ENCODE data around the gene RAP2A. TPM values are rescaled to one million over a fixed set of nuclear protein-coding genes. Genes with fewer than 3 reads are reported as not detected.

Gene RAP2A
- total and polyA plus RNA-seq, 11 donors = 3.9 to 34.8 (median 23.2) TPM

DNA sequence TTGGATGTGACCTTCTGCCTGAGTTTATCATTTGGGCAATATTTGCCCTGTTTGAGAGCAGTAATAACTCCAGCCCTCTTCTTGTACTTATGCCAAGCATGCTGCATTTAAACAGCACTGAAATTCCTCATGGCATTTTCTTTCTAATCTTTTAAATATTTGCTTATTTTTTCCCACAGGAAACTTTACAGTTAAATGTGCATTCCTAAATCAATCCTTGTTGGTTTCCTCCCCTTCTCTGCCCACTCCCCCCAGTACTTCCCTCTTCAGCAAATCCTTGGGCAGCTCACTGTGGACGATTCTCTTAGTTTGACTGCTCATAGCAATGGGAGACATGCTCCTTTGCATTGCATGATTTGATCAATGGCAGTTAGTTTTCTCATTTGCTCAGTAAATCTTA, 68.7 kb downstream of the RAP2A start:
- no peak overlapping the region for H3K4me3 ChIP-seq
- peaks cover 0 to 10% (median 0%) of the 10 kb centered on the region in 12 donors for H3K4me1 ChIP-seq
- intact Hi-C loops (cut with DNase I) = no loop called here
- DNase-seq (no peak), ATAC-seq (no peak)
- H3K9me3 ChIP-seq = no peaks in the 10 kb centered on the region
- no peaks in the 10 kb centered on the region for H3K27me3 ChIP-seq
- H3K36me3 ChIP-seq = no peaks in the 10 kb centered on the region
- TF ChIP-seq, protein P1, sequence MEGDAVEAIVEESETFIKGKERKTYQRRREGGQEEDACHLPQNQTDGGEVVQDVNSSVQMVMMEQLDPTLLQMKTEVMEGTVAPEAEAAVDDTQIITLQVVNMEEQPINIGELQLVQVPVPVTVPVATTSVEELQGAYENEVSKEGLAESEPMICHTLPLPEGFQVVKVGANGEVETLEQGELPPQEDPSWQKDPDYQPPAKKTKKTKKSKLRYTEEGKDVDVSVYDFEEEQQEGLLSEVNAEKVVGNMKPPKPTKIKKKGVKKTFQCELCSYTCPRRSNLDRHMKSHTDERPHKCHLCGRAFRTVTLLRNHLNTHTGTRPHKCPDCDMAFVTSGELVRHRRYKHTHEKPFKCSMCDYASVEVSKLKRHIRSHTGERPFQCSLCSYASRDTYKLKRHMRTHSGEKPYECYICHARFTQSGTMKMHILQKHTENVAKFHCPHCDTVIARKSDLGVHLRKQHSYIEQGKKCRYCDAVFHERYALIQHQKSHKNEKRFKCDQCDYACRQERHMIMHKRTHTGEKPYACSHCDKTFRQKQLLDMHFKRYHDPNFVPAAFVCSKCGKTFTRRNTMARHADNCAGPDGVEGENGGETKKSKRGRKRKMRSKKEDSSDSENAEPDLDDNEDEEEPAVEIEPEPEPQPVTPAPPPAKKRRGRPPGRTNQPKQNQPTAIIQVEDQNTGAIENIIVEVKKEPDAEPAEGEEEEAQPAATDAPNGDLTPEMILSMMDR (IDR thresholded peaks at IDR 0.05) = no peak
- H3K27ac ChIP-seq = peak overlapping the region in 3 of 12 donors; percentile 20 to 41 (median 24)
- 28 to 43% (median 30%) methylated on average over 1 of the region's 1 CpG for WGBS, 4 donors

DNA sequence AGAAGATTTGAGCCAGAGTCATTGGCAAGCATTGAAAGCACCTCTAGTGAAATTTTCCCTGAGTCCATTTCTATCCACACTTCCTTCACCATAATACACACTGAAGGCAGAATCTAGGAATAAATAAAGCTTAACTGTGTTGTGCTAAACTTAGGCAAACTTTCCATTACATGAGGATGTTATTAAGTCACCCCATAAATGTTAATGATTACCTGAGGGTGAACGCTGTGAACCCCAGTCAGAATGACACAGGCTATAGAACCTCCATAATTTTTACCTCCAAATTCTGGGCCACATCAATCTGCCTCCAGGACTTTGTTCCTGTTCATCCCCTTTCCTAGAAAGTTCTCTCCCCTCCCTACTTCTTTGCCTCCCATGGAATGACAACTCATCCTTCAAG, 71.0 kb downstream of the RAP2A start:
- 88 to 98% (median 90%) methylated on average over 1 of the region's 1 CpG for WGBS, 4 donors
- DNase-seq (no peak), ATAC-seq (no peak)
- Histone ChIP-seq H3K4me1 (peaks cover 0 to 10% (median 0%) of the 10 kb centered on the region in 12 donors), H3K4me3 (no peak overlapping the region), H3K27me3 (no peaks in the 10 kb centered on the region), H3K9me3 (peaks cover 0 to 2% (median 0%) of the 10 kb centered on the region in 12 donors), H3K27ac (no peak overlapping the region), H3K36me3 (no peaks in the 10 kb centered on the region)
- intact Hi-C loops (cut with DNase I) = no loop called here
- TF ChIP-seq, protein P1 (IDR thresholded peaks at IDR 0.05) = no peak
- TF ChIP-seq POLR2A (IDR thresholded peaks at IDR 0.05) = no peak

DNA sequence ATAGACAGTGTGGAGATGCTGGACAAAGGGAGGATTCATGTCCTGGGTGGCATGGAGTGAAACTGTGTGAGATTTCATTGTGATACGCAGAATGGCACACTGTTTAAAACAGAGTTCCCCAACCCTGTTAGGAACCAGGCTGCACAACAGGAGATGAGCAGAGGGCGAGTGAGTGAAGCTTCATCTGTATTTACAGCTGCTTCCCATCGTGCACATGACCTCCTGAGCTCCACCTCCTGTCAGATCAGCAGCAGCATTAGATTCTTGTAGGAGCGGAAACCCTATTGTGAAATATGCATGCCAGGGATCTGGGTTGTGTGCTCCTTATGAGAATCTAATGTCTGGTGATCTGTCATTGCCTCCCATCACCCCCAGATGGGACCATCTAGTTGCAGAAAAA, 72.5 kb downstream of the RAP2A start:
- peaks cover 0 to 15% (median 0%) of the 10 kb centered on the region in 12 donors for H3K9me3 ChIP-seq
- DNase-seq = no peak
- no peak overlapping the region for H3K27ac ChIP-seq
- no peaks in the 10 kb centered on the region for H3K27me3 ChIP-seq
- H3K36me3 ChIP-seq = no peaks in the 10 kb centered on the region
- intact Hi-C loops (cut with DNase I) = no loop called here
- H3K4me3 ChIP-seq = no peak overlapping the region
- peaks cover 0 to 10% (median 0%) of the 10 kb centered on the region in 12 donors for H3K4me1 ChIP-seq
- no peak for ATAC-seq
- no peak for TF ChIP-seq POLR2A (IDR thresholded peaks at IDR 0.05)
- TF ChIP-seq, protein P1 (IDR thresholded peaks at IDR 0.05) = no peak
- WGBS, 4 donors = 40 to 49% (median 44%) methylated on average over 4 of the region's 4 CpGs

DNA sequence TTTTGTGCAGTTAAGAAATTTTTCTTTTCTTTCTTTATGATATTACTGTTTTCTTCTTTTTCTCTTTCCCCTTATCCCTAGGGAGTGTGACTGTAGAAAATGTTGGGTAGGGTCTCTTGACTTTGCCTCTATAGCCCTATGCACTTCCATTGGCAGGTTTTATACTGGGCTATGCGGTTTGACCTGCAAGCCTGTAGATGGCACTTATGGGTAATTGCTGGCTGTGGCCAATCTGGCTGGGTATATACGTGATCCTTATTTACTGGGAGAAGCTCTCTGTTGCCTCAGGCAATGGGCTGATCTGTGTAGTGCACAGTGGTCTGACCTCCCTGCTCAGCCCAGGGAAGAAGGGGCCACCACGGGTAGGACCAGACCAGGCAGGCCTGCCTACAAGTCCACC, 78.8 kb downstream of the RAP2A start:
- Histone ChIP-seq H3K4me1 (no peaks in the 10 kb centered on the region), H3K36me3 (no peaks in the 10 kb centered on the region), H3K9me3 (peaks cover 0 to 24% (median 2%) of the 10 kb centered on the region in 12 donors), H3K4me3 (no peak overlapping the region), H3K27ac (no peak overlapping the region), H3K27me3 (no peaks in the 10 kb centered on the region)
- intact Hi-C loops (cut with DNase I) = no loop called here
- TF ChIP-seq, protein P1 (IDR thresholded peaks at IDR 0.05) = no peak
- no peak for TF ChIP-seq POLR2A (IDR thresholded peaks at IDR 0.05)
- no peak for DNase-seq
- no peak for ATAC-seq
- WGBS, 4 donors = 72 to 90% (median 87%) methylated on average over 3 of the region's 3 CpGs
